IPS-15b (cell line): ENCODE data around the gene FCGR3B.
"Not testable (repeated sequence)": the region's sequence is repeated elsewhere in the genome, so short reads cannot be mapped to it uniquely, and the experiment has no call there.

Experiments
- H3K27me3 ChIP-seq: one replicate; pipeline ENCODE4 v1.6.1; 2013; ENCODE audit warnings: low read length; ENCODE audit not compliant: control insufficient read depth, insufficient read depth
- H3K36me3 ChIP-seq: one replicate; pipeline ENCODE4 v1.6.1; 2013; ENCODE audit warnings: low read length; ENCODE audit not compliant: control insufficient read depth, insufficient read depth
- H3K4me1 ChIP-seq: one replicate; pipeline ENCODE4 v1.6.1; 2013; ENCODE audit warnings: mild to moderate bottlenecking, low read length; ENCODE audit not compliant: control insufficient read depth, insufficient read depth
- H3K4me3 ChIP-seq: one replicate; pipeline ENCODE4 v1.5.1; 2013; ENCODE audit warnings: low read depth, low read length
- H3K9ac ChIP-seq: one replicate; pipeline ENCODE4 v1.6.1; 2013; ENCODE audit warnings: low read depth, mild to moderate bottlenecking, low read length
- H3K9me3 ChIP-seq: one replicate; pipeline ENCODE4 v1.6.1; 2013; ENCODE audit warnings: mild to moderate bottlenecking, low read length; ENCODE audit not compliant: control insufficient read depth, insufficient read depth

Gene FCGR3B

GRCh38 chr1:161636189-161636782, 5.3 kb upstream of the FCGR3B start:
- H3K4me1 ChIP-seq, H3K9ac ChIP-seq, H3K27me3 ChIP-seq, H3K4me3 ChIP-seq, H3K36me3 ChIP-seq, H3K9me3 ChIP-seq: not testable (repeated sequence)

GRCh38 chr1:161634993-161635392, 4.0 kb upstream of the FCGR3B start:
- not testable (repeated sequence) for H3K4me3 ChIP-seq, H3K4me1 ChIP-seq, H3K36me3 ChIP-seq

GRCh38 chr1:161630128-161630742, 741 bp downstream of the FCGR3B start:
- H3K9me3 ChIP-seq, H3K9ac ChIP-seq, H3K27me3 ChIP-seq, H3K36me3 ChIP-seq, H3K4me3 ChIP-seq, H3K4me1 ChIP-seq: not testable (repeated sequence)

More at GRCh38 chr1:161634993-161635392, 4.0 kb upstream of the FCGR3B start:
- not testable (repeated sequence) for H3K9me3 ChIP-seq, H3K9ac ChIP-seq, H3K27me3 ChIP-seq

GRCh38 chr1:161626445-161627146, 4.4 kb downstream of the FCGR3B start:
- not testable (repeated sequence) for H3K9me3 ChIP-seq, H3K4me3 ChIP-seq, H3K9ac ChIP-seq, H3K4me1 ChIP-seq, H3K27me3 ChIP-seq, H3K36me3 ChIP-seq

DNA sequence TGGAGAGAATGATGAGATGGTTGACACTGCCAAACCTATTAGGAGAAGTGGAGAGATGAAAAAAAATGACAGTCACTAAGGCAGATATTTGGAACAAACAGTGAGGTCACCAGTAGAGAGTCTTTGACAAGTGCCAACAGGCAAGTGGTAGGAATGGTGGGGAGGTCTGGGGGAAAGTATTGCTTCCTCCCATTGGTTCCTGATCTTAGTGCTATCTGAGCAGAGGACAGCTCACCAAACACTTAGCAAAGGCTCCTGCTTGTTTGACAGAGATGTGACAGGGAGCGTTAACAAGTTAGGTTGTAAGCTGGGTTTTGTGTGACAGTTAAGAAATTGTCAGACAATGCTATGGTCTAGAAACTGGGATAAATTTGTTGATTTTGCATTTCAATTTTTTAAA, 6.4 kb downstream of the FCGR3B start:
- not testable (repeated sequence) for H3K9me3 ChIP-seq, H3K4me3 ChIP-seq, H3K4me1 ChIP-seq, H3K27me3 ChIP-seq, H3K9ac ChIP-seq, H3K36me3 ChIP-seq

DNA sequence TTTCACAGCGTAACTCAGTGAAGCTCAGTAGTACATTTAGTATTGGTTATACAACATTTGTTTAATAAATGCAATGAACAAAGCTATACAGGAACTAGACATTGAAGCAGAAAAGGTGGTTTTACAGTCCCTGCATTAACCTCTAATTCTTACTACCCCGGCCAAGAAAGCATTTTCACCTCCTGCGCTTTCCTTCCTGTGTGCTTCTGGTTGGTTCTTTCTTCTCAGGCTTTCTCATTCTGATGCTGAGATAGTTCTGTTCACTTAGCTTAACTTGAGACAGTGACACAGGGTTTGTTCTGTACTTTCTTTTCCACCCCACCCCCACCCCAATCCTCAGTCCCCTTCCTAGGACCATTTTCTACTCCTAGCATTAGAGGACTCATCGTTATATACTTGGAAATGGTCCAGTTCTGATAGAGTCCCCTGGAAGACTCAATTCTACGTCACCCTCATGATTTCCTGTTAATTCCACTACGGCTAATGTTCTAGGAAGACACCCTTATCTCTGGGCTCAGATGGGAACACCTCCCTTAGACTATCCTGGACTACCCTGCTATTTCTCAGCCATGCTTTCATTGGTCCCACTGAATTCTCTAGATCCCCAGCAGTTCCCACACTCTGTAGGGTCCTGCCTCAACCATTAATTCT, 7.5 kb downstream of the FCGR3B start:
- not testable (repeated sequence) for H3K27me3 ChIP-seq, H3K4me3 ChIP-seq, H3K9me3 ChIP-seq, H3K9ac ChIP-seq, H3K4me1 ChIP-seq, H3K36me3 ChIP-seq

- not testable (repeated sequence) for H3K9me3 ChIP-seq, H3K36me3 ChIP-seq, H3K9ac ChIP-seq, H3K4me1 ChIP-seq, H3K27me3 ChIP-seq
- H3K4me3 ChIP-seq: peak overlapping the region; percentile 30
These were observed 8.9 kb downstream of the FCGR3B start for GRCh38 chr1:161622054-161622453.

DNA sequence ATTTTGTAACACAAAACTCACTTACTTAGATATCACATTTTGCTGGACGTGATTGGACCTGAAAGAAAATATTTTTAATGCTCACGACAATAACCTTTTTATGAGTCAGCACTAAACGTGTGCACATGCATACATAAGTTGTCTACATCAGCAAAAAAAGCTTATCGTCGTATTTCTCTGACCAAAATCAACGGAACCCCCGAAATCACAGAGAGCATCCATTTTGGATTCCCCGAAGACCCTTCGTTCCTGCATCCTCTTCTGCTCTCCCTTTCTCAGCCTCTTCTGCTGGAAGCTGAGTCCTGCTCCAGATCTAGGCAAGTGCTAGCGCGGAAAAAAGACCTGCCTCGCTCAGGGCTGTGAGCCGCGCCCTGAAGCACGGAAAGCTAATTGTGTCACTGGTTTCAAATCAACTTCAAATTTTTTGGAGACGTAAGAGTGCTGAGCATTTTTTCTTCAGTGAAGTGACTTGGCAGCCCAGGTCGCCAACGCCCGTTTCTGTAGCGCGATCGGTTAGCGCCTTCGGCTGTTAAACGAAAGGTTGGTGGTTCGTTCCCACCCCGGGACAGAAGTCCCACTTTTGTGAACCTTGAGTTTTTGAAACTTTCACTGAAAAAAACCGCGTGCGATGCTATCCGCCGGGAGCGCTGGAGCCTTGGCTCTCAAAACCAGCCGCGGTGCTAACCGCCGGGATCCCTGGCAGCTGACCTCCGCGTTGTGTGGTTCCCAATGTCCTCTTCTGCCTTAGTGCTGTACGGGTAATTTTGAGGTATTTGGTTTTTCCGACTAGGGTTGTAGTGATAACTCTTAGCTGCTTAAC, 9.6 kb downstream of the FCGR3B start:
- not testable (repeated sequence) for H3K4me1 ChIP-seq, H3K27me3 ChIP-seq, H3K36me3 ChIP-seq, H3K9me3 ChIP-seq
- Histone ChIP-seq H3K4me3 (peak overlapping the region; percentile 71), H3K9ac (peak overlapping the region; percentile 88)

DNA sequence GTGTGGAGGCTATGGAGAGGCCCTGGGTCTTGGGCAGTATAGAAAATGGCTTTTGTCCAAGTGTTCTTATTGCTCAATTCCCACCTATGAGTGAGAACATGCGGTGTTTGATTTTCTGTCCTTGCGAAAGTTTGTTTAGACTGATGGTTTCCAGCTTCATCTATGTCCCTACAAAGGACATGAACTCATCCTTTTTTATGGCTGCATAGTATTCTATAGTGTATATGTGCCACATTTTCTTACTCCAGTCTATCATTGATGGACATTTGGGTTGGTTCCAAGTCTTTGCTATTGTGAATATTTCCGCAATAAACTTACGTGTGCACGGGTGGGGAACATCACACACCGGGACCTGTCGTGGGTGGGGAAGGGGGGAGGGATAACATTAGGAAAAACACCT, 10.6 kb downstream of the FCGR3B start:
- H3K9me3 ChIP-seq, H3K9ac ChIP-seq, H3K4me1 ChIP-seq, H3K36me3 ChIP-seq, H3K4me3 ChIP-seq, H3K27me3 ChIP-seq: not testable (repeated sequence)

GRCh38 chr1:161618517-161618916, 12.5 kb downstream of the FCGR3B start:
- not testable (repeated sequence) for H3K27me3 ChIP-seq, H3K36me3 ChIP-seq, H3K4me3 ChIP-seq, H3K9ac ChIP-seq, H3K9me3 ChIP-seq, H3K4me1 ChIP-seq

DNA sequence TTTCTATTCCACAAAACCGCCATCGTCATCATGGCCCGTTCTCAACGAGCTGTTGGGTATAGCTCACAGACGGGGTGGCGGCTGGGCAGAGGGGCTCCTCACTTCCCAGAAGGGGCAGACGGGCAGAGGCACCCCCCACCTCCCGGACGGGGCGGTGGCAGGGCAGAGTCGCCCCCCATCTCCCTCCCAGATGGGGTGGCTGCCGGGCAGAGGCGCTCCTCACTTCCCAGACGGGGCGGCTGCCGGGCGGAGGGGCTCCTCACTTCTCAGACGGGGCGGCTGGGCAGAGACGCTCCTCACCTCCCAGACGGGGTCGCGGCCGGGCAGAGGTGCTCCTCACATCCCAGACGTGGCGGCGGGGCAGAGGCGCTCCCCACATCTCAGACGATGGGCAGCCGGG, 14.6 kb downstream of the FCGR3B start:
- H3K9ac ChIP-seq, H3K9me3 ChIP-seq, H3K36me3 ChIP-seq, H3K4me1 ChIP-seq, H3K27me3 ChIP-seq, H3K4me3 ChIP-seq: not testable (repeated sequence)
